ENCODE data around the gene SELENOM.
"Not testable (repeated sequence)": the region's sequence is repeated elsewhere in the genome, so short reads cannot be mapped to it uniquely, and the experiment has no call there.

SELENOM gene

GRCh38 chr22:31089160-31090100, 17.9 kb downstream of the SELENOM start:
- peak; percentile 41 for DNase-seq

- DNase-seq, result no peak
Measured at GRCh38 chr22:31088233-31088986, 19.0 kb downstream of the SELENOM start.

GRCh38 chr22:31087744-31088215, 19.6 kb downstream of the SELENOM start:
- DNase-seq, result no peak

- peak; percentile 32 for DNase-seq
Measured at GRCh38 chr22:31086703-31087330, 20.6 kb downstream of the SELENOM start.

- no peak for DNase-seq
Measured at GRCh38 chr22:31085928-31086327, 21.4 kb downstream of the SELENOM start.

GRCh38 chr22:31085493-31085824, 21.9 kb downstream of the SELENOM start:
- peak; percentile 9 for DNase-seq

GRCh38 chr22:31084811-31085492, 22.4 kb downstream of the SELENOM start:
- peak; percentile 89 for DNase-seq

GRCh38 chr22:31083923-31084810, 23.2 kb downstream of the SELENOM start:
- no peak for DNase-seq

- no peak for DNase-seq
Measured at GRCh38 chr22:31083377-31083768, 24.0 kb downstream of the SELENOM start.

- peak; percentile 73 for DNase-seq
Measured at GRCh38 chr22:31082606-31083376, 24.6 kb downstream of the SELENOM start.

- DNase-seq, result no peak
Measured at GRCh38 chr22:31081963-31082605, 25.3 kb downstream of the SELENOM start.

GRCh38 chr22:31080848-31081649, 26.3 kb downstream of the SELENOM start, which contains the start of gene SMTN:
TSS of gene SMTN (plus strand) at chr22:31081318. CDS start at chr22:31083259, 1,941 bp downstream.
- peak; percentile 91 for DNase-seq

GRCh38 chr22:31080164-31080847, 27.1 kb downstream of the SELENOM start:
- DNase-seq, result no peak

- no peak for DNase-seq
Measured at GRCh38 chr22:31079095-31079642, 28.2 kb downstream of the SELENOM start.

- not testable (repeated sequence) for DNase-seq
Measured at GRCh38 chr22:31078389-31078788, 29.0 kb downstream of the SELENOM start.

- DNase-seq, result no peak
Measured at GRCh38 chr22:31077681-31078080, 29.7 kb downstream of the SELENOM start.

- DNase-seq, result no peak
Measured at GRCh38 chr22:31075961-31076360, 31.4 kb downstream of the SELENOM start.

- not testable (repeated sequence) for DNase-seq
Measured at GRCh38 chr22:31073545-31074145, 33.7 kb downstream of the SELENOM start.
